A549 treated with DMSO at 1 μM for 4 hours (cell line): ENCODE measurements around the gene GRK4. TPM values are rescaled to one million over a fixed set of nuclear protein-coding genes. Genes with fewer than 3 reads are reported as not detected.

ENCODE experiments used
- total RNA-seq: library from RNA; stranded (reverse); fragments of 200-300 nt; extraction: Qiagen RNA extraction; gene quantifications from 5 replicates; pipeline ENCODE4 v1.2.3, GENCODE V29; 2022; ENCODE audit warnings: low read depth

Gene GRK4
- 1.1 to 1.9 TPM (median 1.4 TPM) in 5 replicates for total RNA-seq

DNA sequence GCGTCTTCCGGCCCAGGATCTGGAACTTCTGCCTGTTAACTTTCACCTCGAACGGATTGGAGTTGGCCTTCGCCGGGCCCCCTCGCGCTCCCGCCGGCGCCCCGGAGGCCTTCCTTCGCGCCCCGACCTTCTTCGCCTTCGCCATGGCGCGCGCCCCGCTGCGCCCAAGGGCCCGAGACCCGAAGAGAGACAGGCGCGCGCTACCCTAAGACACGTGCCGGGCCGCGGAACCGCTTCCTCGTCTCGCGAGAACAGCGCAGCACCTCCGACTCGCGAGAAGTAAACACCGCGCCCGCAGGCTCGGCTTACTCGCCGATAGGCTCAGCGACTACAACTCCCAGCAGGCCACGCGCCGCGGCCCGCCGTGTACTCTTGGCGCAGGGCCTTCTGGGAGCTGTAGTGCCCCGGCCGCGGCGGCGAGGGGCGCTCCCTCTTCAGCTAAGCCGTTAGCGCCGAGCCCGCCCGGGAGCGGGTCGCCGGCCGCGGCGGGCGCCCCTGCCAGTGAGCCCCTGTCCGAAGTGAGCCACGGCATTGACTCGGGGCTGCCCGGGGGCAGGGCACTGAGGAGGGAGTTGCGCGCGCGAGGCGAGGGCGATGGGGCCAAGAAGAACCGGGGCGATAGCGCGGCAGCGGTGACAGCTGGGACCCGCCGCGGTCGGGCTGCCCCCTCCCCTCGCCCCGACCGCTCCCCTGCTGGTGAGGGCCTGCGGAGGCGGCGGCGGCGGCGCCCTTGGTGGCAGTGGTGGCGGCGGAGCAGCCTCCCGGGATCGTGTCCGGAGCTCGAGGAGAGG lies at the start of gene GRK4, which contains the start of gene NOP14:
Gene GRK4 (plus strand): TSS at position 397 of the 791 bp plus-strand sequence. CDS start 500 bp downstream, outside the sequence.
Gene NOP14 (minus strand): TSS at position 232 of the 791 bp plus-strand sequence. CDS start 87 bp downstream, at position 145.

DNA sequence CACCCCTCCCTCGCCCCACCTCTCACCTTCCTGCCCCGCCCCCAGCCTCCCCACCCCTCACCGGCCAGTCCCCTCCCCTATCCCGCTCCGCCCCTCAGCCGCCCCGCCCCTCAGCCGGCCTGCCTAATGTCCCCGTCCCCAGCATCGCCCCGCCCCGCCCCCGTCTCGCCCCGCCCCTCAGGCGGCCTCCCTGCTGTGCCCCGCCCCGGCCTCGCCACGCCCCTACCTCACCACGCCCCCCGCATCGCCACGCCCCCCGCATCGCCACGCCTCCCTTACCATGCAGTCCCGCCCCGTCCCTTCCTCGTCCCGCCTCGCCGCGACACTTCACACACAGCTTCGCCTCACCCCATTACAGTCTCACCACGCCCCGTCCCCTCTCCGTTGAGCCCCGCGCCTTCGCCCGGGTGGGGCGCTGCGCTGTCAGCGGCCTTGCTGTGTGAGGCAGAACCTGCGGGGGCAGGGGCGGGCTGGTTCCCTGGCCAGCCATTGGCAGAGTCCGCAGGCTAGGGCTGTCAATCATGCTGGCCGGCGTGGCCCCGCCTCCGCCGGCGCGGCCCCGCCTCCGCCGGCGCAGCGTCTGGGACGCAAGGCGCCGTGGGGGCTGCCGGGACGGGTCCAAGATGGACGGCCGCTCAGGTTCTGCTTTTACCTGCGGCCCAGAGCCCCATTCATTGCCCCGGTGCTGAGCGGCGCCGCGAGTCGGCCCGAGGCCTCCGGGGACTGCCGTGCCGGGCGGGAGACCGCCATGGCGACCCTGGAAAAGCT lies 110.9 kb downstream of the GRK4 start, which contains the start of the genes HTT and HTT-AS:
Gene HTT (plus strand): TSS at position 604 of the 768 bp plus-strand sequence. CDS start 145 bp downstream, at position 749.
Gene HTT-AS (minus strand): TSS at position 461 of the 768 bp plus-strand sequence.

Other genes with a start within 250 kb of the GRK4 start
- 28.7 to 45.3 TPM (median 41.6 TPM) in 5 replicates for gene TNIP2, start 207.2 kb upstream of the GRK4 start, total RNA-seq
- 3.8 to 6.5 TPM (median 5.4 TPM) in 5 replicates for gene SH3BP2, start 170.5 kb upstream of the GRK4 start, total RNA-seq
- 65.1 to 85.8 TPM (median 80.3 TPM) in 5 replicates for gene ADD1, start 119.7 kb upstream of the GRK4 start, total RNA-seq
- gene NOP14, start 165 bp upstream of the GRK4 start, total RNA-seq = 26.2 to 32.5 TPM (median 30.9 TPM) in 5 replicates
- not detected in 5 replicates for gene HTT-AS, start 111.0 kb downstream of the GRK4 start, total RNA-seq
- 11.3 to 16.9 TPM (median 14.3 TPM) in 5 replicates for gene HTT, start 111.1 kb downstream of the GRK4 start, total RNA-seq